ELR (cell line): Measurements from ENCODE around the gene TBC1D24.
"Not testable (repeated sequence)": the region's sequence is repeated elsewhere in the genome, so short reads cannot be mapped to it uniquely, and the experiment has no call there.

Experiments used
- DNase-seq: peaks from one replicate; pipeline ENCODE4 v3.0.0-alpha.2; 2015; ENCODE audit warnings: low read depth

Gene TBC1D24

GRCh38 chr16:2468725-2469398, 6.1 kb upstream of the TBC1D24 start:
- DNase-seq, result no peak

DNA sequence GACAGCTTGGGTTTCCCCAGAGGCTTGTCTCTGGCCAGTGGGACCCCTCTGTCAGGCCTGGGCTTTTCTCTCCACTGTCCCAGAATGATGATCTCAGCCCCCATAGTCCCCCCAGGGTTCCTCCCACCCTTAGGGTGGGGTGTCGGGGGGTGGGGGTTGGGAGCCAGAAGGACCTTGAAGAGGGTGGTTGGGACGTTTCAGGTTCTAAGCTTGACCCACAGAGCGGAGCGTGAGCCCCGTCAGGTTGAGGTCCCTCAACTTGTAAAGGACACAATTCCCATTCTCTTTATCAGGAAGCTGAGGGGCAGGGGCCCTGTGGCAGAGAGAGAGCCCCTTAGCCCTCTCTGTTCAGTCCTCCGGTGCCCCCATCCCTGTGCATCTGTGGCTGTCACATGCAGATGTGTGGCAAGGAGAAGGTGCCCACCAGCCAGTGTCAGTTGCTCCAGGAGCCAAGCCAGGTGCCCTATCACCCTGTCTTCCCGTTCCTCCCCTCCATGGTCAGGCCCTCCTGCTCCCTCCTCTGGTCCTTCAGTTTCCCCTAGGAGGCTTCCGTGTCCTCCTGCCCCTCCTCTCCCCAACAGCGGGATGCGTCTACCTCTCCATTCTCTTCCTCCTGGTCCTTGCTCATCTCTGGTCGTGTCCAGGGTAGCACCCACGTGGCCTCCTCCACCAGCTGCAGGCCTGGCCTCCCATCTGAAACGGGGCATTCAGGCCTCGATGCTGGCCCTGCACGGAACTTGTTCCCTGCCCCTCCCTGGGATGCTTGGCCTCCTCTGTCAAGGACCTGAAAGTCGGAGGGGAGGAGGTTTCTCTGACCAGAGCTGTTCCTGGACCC, 5.3 kb upstream of the TBC1D24 start:
- DNase-seq, result no peak

DNA sequence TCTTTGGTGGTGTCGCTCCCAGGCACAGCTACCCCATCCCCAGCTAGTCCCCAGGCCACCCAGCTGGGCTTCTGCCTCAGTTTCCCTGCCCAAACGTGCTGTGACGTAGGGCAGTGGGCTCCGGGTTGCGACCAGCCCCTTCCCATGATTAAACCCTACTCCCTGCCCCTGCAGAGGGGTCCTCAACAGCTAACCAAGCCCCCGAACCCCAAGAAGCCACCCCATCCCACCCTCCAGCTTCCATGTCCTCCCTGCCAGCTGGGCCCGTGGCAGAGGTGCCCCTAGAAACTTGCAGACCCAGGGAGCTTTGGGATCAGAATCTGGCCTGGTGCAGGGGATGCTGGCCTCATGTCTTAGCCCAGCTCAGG, 4.7 kb upstream of the TBC1D24 start:
- no peak for DNase-seq

DNA sequence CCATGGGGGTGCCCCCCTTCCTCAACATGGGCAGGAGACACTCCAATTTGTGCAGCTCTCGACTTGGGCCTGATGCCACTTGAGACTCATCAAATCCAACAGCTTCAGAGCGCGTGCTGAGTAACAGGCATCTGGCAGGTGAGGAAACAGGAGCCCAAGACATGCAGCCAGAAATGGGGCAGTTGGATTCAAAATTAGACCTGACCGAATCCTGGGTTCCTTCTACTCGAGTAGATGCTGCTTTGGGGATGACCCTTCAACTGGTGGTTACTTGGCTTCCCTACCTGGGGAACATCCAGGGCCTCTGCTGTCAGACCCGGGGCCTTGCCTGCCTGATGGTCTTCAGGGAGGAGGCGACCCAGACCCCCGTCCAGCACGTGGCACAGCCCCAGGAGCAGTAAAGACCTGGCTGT, 4.3 kb upstream of the TBC1D24 start:
- DNase-seq, result no peak

- no peak for DNase-seq
Measured at GRCh38 chr16:2471016-2471652, 3.8 kb upstream of the TBC1D24 start, which contains the start of gene NTN3. TSS of gene NTN3 (plus strand) at chr16:2471297. CDS start at chr16:2471702, 405 bp downstream.

GRCh38 chr16:2471653-2472487, 3.1 kb upstream of the TBC1D24 start:
- DNase-seq, result no peak

DNA sequence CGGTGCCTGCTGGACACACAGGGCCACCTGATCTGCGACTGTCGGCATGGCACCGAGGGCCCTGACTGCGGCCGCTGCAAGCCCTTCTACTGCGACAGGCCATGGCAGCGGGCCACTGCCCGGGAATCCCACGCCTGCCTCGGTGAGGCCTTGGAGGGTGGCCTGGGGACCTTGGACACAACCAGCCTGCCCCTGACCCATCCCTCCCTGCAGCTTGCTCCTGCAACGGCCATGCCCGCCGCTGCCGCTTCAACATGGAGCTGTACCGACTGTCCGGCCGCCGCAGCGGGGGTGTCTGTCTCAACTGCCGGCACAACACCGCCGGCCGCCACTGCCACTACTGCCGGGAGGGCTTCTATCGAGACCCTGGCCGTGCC, 2.5 kb upstream of the TBC1D24 start:
- DNase-seq, result no peak

DNA sequence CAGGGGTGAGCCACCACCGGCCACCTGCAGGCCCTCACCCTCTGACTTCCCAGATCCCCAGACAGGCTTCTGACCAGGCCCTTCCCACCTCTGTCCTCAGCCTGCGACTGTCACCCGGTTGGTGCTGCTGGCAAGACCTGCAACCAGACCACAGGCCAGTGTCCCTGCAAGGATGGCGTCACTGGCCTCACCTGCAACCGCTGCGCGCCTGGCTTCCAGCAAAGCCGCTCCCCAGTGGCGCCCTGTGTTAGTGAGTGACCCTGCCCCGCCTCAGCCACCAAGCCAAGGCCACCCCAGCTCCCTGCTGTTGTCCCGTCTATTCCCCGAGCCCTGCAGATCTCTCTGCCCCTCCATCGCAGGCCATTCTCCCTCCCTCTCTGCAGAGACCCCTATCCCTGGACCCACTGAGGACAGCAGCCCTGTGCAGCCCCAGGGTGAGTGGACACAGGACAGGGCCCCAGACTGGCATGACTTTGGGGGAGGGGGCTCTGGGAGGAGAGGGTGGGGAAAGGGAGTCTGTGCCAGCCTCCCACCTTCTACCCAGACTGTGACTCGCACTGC, 2.0 kb upstream of the TBC1D24 start:
- DNase-seq, result no peak

DNA sequence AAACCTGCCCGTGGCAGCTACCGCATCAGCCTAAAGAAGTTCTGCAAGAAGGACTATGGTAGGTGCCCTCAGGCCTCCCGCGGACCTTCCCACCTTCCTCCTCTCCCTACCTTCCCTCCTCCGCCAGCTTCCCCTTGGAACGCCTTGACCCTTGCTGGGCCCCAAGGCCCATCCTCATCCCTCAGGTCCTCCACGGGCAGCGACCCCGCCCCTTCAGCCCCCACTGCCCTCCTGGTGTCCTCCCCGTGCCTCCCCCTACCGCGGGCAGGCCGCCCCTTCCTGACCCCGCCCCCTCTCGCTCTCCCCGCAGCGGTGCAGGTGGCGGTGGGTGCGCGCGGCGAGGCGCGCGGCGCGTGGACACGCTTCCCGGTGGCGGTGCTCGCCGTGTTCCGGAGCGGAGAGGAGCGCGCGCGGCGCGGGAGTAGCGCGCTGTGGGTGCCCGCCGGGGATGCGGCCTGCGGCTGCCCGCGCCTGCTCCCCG, 1.4 kb upstream of the TBC1D24 start:
- DNase-seq, result no peak

GRCh38 chr16:2473999-2474876, 689 bp upstream of the TBC1D24 start:
- DNase-seq, result peak; percentile 55

GRCh38 chr16:2475413-2476344, 752 bp downstream of the TBC1D24 start:
- peak; percentile 36 for DNase-seq

- no peak for DNase-seq
Measured at GRCh38 chr16:2476345-2476720, 1.4 kb downstream of the TBC1D24 start.

DNA sequence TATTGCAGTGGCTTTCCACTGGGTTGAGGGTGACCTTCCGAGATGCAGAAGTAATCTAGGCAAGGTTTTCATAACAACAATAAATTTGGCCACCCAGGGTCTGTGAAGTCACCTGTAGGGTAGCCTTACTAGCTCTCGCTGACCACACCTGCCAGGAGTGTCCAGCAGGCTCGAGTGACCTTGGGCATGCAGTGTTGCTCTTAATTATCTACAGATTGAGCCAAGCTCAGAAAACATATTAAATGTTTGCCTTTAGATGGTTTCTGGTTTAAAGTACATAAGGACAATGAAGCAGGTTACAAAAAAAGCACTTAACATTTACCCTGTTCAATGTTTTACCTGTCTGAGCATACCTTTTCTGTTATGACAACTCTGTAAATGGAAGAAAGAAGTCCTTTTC, 1.8 kb downstream of the TBC1D24 start:
- no peak for DNase-seq

DNA sequence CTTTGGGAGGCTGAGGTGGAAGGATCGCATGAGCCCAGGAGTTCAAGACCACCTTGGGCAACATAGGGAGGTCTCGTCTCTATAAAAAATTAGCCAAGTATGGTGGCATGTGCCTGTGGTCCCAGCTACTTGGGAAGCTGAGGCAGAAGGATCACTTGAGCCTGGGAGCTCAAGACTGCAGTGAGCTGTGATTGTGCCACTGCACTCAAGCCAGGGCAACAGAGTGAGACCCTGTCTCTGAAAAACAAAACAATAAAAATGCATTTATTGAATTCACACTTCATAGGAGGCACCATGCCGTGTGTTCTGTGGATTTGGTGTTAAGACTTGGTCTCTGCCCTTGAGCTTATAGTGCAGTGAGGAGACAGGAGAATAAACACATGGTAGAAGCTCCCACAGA, 2.4 kb downstream of the TBC1D24 start:
- no peak for DNase-seq

DNA sequence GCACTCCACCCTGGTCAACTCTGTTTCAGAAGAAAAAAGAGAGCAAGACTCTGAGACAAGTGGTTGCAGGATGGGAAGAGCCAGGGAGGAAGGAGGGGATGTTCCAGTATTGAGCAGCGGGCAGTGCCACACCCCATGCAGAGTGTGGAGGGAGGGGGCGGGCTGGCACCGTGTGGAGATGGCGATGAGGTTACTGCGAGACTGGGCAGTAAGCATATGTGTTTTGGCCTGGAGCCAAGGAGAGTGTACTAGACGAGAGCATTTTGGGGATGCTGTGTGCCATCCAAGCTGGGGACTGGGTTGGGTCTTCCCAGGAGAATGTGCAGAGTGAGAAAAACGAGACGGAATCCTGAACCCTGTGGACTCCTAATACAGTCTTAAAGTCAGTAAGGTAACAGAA, 3.4 kb downstream of the TBC1D24 start:
- DNase-seq, result no peak

- not testable (repeated sequence) for DNase-seq
Measured at GRCh38 chr16:2479996-2480395, 5.1 kb downstream of the TBC1D24 start.

GRCh38 chr16:2480948-2481347, 6.0 kb downstream of the TBC1D24 start:
- DNase-seq, result no peak

DNA sequence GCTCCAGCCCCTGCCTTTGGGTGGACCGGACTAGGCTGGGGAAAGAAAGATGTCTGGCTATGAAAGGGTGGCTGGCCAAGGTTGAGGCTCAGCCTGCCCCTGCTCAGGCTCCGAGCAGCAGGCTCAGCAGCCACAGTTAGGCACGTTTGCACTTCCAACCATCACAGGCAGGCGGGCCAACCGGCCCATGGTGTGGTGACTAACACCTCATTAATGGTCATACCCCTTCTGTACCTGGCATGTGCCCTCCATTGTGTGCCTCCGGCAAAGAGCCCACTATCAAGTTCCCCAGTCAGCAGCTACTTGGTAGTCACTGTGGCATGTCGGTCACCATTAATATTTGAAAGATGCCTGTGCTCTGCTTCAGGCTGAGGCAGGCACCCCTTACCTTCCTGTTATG, 6.7 kb downstream of the TBC1D24 start:
- DNase-seq, result no peak

DNA sequence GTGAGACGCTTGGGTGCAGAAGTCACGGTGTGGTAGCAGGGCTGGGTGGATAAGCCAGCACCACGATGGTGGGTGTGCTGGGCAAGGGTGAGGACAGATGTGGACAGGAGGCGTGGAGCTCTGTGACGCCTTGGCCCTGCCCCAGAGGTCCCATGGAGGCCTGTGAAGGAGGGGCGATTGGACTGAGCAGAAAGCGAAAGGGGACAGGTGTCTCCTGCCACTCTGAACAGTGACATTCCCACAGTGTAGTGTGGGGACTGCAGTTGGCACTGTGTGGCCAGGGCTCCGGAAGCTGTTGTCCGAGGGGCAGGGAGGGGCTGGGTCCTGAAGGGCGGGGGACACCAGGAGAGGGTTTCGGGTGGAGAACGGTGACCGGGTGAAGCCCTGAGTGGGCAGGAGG, 7.3 kb downstream of the TBC1D24 start:
- DNase-seq, result no peak
